ENCODE measurements around the gene HOXC10. TPM values are rescaled to one million over a fixed set of nuclear protein-coding genes. Genes with fewer than 3 reads are reported as not detected.

Gene HOXC10
- total and polyA plus RNA-seq, 2 donors from 2014 or later = 49.7 to 50.7 TPM

DNA sequence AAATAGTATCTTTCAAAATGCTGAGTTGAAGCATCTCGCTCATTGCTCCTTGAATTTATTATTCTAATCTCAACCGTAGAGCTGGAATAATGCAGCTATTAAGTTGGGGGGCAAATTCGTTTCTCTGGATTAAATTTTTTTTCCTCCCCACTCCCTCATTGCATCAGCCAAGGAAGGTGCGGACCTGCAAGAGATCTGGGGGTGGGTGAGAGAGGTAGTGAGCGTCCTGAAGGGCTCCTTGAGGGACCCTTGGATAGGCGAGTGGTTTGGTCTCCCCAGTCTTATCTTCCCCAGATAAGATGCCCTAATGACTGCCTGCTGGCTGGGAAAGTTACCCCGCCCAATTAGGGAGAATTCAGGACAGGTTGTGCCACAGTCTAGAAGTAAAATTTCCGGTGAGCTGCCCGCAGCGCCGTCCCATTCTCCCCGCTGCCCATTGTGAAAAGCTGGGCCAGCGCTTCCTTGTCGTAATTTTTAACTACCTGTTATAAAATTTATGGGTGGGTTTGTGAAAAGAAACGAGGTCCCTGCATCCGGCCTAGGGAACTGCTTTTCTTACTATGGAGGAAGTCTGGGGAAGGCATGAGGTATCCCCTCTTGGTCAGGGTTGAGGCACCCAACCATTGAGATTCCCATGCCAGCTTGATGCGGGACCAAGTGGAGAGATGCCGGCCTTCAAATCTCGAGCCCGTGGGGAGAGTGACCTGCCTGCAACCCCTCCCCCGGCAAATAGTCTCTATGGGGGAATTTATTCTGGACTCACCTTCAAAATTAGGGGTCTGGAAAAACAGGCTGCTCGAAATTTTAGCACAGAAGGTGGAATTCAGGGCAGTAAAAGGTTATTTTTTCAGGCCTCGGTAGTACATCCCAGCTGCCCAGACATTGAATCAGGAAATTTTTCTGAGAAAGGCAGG is 30.3 kb downstream of the HOXC10 start:
- Histone ChIP-seq H3K4me1 (ENCODE audit: control insufficient read depth in 2 of 3, insufficient read depth in 2 of 3, low read depth in 1 of 3, low read length in 3 of 3) (peaks cover 0 to 22% (median 12%) of the 10 kb centered on the region in 3 donors), H3K27me3 (ENCODE audit: control insufficient read depth, insufficient read depth, low read length) (no peaks in the 10 kb centered on the region)
- FAIRE-seq = no peak

DNA sequence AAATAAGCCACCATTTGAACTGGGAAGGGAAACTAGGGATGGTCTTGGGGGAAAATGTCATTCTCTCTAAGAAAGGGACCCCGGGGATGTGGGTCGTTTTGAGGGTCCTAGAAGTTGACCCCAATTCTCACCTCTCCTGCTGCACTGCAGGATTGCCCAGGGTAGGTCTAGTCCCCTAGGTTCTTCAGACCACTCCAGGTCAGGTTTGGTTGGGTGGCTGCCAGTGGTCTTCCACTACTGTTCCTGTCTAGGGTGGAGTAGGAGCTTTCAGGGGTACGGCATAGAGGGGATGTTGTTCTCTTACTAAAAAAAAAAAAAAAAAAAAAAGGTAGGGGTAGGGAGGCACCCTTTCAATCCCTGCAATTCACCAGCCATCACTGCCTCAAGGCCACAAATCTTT is 31.1 kb downstream of the HOXC10 start:
- Histone ChIP-seq H3K4me3 (ENCODE audit: low read length in 3 of 3) (peak overlapping the region; percentile 26 to 37 (median 29)), H3K27me3 (ENCODE audit: control insufficient read depth, insufficient read depth, low read length) (no peaks in the 10 kb centered on the region), H3K9ac (ENCODE audit: low read length in 3 of 3) (peak overlapping the region in 1 of 3 donors; percentile 19), H3K9me3 (ENCODE audit: control insufficient read depth in 2 of 3, insufficient read depth in 1 of 3, low read length in 3 of 3) (no peaks in the 10 kb centered on the region), H3K4me1 (ENCODE audit: control insufficient read depth in 2 of 3, insufficient read depth in 2 of 3, low read depth in 1 of 3, low read length in 3 of 3) (peaks cover 0 to 25% (median 13%) of the 10 kb centered on the region in 3 donors), H3K27ac (ENCODE audit: low read depth in 2 of 2, low read length in 2 of 2) (peak overlapping the region; percentile 43 to 52), H3K36me3 (ENCODE audit: control insufficient read depth in 2 of 3, insufficient read depth in 3 of 3, low read length in 3 of 3) (no peaks in the 10 kb centered on the region)
- intact Hi-C loops (cut with DNase I) = no loop called here
- FAIRE-seq = no peak
- peak in 1 of 5 donors; percentile 70 for DNase-seq
- TF ChIP-seq, protein P1, sequence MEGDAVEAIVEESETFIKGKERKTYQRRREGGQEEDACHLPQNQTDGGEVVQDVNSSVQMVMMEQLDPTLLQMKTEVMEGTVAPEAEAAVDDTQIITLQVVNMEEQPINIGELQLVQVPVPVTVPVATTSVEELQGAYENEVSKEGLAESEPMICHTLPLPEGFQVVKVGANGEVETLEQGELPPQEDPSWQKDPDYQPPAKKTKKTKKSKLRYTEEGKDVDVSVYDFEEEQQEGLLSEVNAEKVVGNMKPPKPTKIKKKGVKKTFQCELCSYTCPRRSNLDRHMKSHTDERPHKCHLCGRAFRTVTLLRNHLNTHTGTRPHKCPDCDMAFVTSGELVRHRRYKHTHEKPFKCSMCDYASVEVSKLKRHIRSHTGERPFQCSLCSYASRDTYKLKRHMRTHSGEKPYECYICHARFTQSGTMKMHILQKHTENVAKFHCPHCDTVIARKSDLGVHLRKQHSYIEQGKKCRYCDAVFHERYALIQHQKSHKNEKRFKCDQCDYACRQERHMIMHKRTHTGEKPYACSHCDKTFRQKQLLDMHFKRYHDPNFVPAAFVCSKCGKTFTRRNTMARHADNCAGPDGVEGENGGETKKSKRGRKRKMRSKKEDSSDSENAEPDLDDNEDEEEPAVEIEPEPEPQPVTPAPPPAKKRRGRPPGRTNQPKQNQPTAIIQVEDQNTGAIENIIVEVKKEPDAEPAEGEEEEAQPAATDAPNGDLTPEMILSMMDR (IDR thresholded peaks at IDR 0.05; ENCODE audit: borderline replicate concordance, extremely low read depth, insufficient read depth) = no peak

More for the DNA sequence above, 30.3 kb downstream of the HOXC10 start:
- no peaks in the 10 kb centered on the region for H3K36me3 ChIP-seq (ENCODE audit: control insufficient read depth in 2 of 3, insufficient read depth in 3 of 3, low read length in 3 of 3)
- H3K9me3 ChIP-seq (ENCODE audit: control insufficient read depth in 2 of 3, insufficient read depth in 1 of 3, low read length in 3 of 3) = no peaks in the 10 kb centered on the region
- DNase-seq = peak in 1 of 5 donors; percentile 31
- TF ChIP-seq, protein P1 (IDR thresholded peaks at IDR 0.05; ENCODE audit: borderline replicate concordance, extremely low read depth, insufficient read depth) = no peak
- peak overlapping the region in 1 of 2 donors; percentile 38 for H3K27ac ChIP-seq (ENCODE audit: low read depth in 2 of 2, low read length in 2 of 2)
- peak overlapping the region in 1 of 3 donors; percentile 51 for H3K4me3 ChIP-seq (ENCODE audit: low read length in 3 of 3)
- intact Hi-C loops (cut with DNase I) = no loop called here
- no peak overlapping the region for H3K9ac ChIP-seq (ENCODE audit: low read length in 3 of 3)

DNA sequence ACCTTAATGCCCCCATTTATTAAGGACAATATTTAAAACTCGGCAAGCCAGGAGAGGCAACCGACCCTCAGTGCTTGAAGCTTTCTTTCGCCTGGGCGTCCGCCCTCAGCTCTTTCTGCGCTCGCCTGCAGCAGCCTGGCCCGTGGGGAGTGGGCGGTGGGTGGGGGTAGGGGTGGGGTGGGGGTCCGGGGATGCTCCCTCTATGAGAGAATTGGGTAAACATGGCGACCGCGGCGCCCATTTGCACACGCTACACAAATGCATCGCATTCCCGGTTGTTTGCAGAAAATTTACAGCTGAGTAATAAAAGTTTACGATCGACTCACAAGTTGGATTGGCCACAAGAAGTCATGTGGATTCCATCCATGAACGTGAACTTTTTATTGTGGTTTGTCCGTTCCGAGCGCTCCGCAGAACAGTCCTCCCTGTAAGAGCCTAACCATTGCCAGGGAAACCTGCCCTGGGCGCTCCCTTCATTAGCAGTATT is 31.6 kb downstream of the HOXC10 start:
- H3K9me3 ChIP-seq (ENCODE audit: control insufficient read depth in 2 of 3, insufficient read depth in 1 of 3, low read length in 3 of 3) = no peaks in the 10 kb centered on the region
- FAIRE-seq = no peak
- H3K27ac ChIP-seq (ENCODE audit: low read depth in 2 of 2, low read length in 2 of 2) = peak overlapping the region; percentile 43 to 52
- intact Hi-C loops (cut with DNase I) = no loop called here
- no peaks in the 10 kb centered on the region for H3K27me3 ChIP-seq (ENCODE audit: control insufficient read depth, insufficient read depth, low read length)
- no peaks in the 10 kb centered on the region for H3K36me3 ChIP-seq (ENCODE audit: control insufficient read depth in 2 of 3, insufficient read depth in 3 of 3, low read length in 3 of 3)
- H3K9ac ChIP-seq (ENCODE audit: low read length in 3 of 3) = peak overlapping the region in 2 of 3 donors; percentile 19 to 72
- TF ChIP-seq, protein P1 (IDR thresholded peaks at IDR 0.05; ENCODE audit: borderline replicate concordance, extremely low read depth, insufficient read depth) = no peak
- H3K4me3 ChIP-seq (ENCODE audit: low read length in 3 of 3) = peak overlapping the region; percentile 70 to 87 (median 83)
- H3K4me1 ChIP-seq (ENCODE audit: control insufficient read depth in 2 of 3, insufficient read depth in 2 of 3, low read depth in 1 of 3, low read length in 3 of 3) = peaks cover 0 to 25% (median 13%) of the 10 kb centered on the region in 3 donors
- peak; percentile 85 to 97 (median 93) for DNase-seq

Measured in kidney (tissue), 14 donors.